AG08396 (cell line): Measurements from ENCODE around the gene GLO1.

ENCODE experiments used
- DNase-seq: peaks from one replicate; pipeline ENCODE4 v3.0.0; 2012; ENCODE audit warnings: low spot score, mixed read lengths

Gene GLO1

DNA sequence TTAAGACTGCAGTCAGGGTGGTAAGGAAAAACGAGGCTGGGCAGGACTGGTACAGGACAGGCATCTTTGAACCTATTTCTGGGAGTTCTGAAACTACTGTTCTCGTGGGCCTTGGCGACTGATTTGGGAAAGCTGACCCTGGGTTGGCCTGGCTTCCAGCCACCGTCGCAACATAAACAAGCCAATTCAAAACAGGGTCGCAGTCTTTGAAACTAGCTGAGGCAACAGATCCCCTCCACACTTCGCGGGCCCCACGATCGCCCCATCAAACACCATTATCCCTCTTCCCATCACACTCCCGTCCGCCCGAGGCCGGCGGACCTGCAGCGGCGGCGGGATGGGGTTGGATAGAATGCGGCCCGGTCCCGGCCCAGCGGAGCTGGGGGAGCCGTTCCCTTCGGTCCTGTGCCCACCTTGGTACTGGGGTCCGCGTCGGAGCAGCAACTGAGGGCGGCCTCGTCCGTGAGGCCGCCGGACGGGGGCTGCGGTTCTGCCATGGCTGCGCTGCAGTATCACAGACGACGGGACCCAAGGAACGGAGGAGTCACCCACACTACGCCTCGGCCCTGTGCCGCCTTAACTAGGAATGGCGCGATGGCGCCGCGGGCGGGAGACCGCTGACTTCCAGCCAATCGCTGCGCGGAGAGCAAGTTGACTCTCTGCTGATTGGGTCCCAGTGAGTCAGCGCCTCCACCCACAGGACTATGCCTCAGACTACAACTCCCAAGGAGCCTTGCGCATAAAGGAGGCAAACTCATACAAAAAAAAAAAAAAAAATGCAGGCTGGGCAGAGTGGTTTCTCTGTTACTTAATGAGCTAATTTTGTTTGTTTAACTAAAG is at the start of gene GLO1:
GLO1 (minus strand) TSS at position 588 of the 840 bp plus-strand sequence; CDS start at position 497, 91 bp downstream.
- peak; percentile 99 for DNase-seq

DNA sequence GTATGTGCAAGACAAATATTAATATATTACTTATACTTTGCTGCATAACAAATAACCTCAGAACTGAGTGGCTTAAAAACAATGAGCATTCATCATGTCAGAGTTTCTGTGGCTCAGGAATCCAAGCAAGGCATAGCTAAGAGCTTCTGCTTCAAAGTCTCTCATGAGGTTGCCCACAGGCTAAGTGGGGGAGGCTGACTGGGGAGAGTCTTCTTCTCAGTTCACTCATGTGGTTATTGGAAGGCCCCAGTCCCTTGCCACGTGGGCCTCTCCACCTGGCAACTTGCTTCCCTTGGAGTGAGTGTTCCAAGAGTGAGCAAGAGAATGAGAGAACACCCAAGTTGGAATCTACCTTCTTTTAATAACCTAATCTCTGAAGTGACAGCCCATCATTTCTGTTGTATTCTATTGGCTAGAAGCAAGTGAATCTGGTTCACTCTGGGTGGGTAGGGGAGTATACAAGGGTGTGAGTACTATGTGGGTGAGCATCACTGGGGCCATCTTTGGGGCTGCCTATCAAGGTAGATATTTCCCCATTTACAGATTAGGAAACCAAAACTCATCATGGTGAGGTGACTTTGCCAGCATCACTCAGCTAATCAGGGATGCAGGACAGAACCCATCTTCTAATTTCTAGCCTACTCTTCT is 48.1 kb upstream of the GLO1 start:
- DNase-seq = no peak

DNA sequence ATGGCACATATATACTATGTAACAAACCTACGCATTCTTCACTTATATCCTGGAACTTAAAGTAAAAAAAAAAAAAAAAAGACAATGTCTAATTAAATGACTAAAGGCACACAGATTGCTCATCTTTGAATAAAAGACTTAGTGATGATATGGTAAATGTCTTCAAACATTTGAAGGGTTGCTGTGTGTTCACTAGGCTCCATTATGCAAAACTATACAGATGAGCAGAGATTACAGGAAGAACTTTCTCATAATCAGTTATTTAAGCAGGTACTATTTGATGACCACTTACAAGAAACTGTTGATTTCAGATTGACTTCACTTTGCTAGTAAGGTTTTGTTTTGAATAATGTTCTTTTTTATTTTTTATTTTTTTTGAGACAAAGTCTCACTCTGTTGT is 46.5 kb upstream of the GLO1 start:
- no peak for DNase-seq

DNA sequence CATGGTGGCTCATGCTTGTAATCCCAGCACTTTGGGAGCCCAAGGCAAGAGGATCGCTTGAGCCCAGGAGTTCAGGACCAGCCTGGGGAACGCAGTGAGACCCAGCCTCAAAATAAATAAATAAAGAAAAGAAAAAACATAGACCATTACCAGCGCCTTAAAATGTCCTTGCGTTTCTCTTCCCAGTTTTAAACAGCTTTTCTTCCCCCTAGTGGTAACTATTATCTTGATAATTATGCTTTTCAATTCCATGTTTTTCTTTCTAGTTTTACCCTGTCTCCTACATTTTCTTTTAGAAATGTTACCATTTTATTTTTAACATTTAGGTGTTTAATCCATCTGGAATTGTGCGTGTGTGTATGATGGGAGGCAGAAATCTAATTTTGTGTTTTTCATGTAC is 36.6 kb upstream of the GLO1 start:
- no peak for DNase-seq

DNA sequence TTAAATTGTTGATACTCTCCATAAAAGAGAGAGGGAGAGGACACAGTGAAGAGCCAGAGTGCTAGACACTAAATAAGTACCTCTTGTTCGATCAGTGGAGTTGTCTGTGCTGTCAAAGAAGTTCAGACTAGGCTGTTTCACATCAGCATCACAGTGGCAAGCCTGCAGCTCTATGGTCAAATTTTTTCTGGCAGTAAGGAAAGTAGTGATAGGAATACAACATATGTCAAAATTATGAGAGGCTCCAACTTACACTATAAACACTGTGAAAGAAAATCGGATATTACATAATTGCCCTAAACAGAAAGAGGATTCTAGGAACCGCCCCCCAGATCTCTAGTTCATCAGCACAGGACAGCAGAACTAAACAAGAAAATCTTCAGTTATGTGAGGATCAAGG is 35.3 kb upstream of the GLO1 start:
- no peak for DNase-seq

DNA sequence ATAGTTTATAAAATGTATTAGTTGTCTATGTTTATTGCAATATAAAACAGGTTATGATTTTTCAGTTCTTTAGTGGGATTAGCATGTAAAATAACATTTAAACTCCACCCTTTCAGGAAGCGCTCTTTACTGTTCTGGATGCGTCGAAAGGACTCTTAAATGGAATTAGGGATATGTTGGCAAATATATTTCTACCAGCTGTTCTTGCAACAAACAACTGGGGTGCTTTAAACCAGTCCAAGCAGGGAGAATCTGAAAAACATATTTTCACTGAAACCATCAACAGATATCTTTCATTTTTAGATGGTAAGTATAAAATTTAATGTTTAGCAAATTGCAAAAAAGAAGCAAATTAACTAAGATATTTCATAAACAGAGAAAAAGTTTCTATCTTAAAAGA is 34.0 kb upstream of the GLO1 start:
- DNase-seq = no peak

DNA sequence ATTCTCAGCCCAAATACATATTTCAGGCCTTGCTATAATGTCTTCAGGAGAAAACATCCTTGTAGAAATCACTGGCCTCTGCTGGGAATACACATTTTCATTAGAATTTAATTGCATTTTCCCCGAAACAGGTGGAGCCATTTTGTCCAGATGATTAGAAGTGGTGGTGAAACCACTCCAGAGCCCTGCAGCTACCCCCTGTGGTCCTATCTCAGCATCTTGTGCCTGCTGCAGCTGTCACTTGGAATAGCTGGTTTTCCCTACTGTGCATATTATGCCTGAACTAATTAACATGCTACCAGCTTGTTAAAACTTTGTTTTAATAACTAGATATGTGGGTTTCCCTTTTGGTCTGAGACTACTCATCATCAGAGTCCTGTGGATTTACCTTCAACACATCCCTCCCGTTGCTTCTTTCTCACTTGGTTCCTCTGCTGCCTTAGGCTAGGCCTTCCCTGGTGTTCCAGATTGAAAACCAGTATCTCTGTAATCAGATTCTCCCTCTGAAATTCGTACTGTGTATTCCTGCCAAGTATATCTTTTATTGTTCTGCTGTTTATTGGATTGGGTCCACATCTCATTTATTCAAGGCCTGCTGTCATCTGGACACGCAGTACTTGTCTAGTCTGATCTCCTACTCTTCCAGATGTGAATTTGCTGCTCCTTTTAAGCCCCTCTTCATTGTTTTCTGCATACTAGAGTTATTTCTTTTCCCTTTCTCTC is 27.4 kb upstream of the GLO1 start:
- DNase-seq = no peak

DNA sequence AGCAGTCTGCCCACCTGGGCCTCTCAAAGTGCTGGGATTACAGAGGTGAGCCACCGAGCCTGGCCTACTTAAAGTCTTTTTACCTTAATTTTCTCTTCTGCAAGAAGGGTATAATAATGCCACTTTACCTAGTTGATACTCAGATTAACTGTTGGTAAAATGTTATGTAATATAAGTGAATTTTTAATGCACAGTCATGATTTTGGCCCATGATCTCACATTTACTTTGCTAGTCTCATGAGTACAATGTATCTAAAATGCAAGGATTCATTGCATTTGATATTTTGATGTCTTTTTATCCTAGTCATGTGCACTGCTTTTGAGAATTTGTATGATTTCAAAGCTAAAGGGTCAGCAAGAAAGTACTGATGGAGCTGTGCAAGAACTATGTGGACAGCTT is 25.3 kb upstream of the GLO1 start:
- no peak for DNase-seq

DNA sequence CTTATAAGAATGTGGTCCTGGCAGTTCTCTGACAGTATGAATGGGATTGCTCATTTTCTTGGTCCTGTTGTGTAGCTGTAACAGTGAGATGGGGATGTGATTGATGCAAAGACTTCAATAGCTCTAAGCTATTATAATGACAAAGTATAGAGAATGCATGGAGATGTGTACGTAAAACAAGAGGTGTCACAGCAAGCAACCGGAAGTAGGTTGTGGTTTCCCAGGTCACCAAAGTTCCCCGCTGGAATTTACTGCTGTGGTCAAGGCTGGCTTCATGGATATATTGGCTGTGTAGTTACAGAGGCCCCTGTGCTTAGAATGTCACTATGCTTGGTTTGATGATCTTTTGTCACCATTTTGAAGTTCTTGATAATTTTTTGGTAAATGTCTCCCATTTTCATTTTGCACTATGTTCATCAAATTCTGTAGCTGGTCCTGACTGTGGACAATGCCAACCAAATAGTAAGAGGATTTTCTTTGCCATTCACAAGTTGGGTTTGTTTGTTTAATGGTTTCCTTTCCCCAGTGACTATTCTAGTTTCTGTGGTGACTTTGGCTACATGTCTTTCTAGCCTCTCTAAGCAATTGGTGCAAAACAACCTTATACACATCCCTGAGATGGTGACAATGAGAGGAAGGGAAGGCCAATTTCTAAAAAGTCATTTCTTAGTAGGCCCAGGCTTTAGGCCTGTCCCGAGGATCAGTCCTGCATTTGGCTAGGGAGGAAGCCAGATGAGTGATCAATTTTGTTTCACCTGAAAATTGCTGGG is 22.7 kb upstream of the GLO1 start:
- DNase-seq = no peak

DNA sequence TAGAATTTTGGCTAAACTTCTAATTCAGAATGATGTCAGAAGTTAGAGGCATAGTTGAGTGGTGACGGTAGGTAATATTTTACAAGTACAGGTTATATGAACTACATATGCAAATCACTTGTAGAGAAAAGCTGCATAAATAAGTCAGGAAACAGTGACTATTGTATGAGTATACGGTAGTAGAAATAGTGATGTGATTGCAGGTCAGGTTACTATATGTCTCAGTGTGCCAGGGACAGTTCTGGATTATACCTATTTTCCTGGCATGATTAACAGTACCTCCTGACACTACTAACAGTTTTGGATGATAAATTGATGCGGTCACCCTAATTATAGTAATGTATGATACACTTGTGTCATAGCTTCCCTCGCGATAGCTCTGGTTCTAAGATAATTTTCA is 21.4 kb upstream of the GLO1 start:
- no peak for DNase-seq

DNA sequence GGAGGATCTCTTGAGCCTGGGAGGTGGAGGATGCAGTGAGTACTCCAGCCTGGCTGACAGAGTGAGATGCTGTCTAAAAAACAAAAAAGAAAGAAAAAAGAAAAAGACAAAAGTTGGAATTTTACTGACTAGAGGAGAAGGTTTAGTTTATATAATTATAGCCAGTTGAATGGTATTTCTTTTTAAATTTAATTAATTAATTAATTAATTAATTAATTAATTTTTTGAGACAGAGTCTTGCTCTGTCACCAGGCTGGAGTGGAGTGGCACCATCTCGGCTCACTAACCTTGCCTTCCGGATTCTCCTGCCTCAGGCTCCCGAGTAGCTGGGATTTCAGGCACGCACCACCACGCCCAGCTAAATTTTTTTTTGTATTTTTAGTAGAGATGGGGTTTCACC is 20.8 kb upstream of the GLO1 start:
- DNase-seq = no peak

DNA sequence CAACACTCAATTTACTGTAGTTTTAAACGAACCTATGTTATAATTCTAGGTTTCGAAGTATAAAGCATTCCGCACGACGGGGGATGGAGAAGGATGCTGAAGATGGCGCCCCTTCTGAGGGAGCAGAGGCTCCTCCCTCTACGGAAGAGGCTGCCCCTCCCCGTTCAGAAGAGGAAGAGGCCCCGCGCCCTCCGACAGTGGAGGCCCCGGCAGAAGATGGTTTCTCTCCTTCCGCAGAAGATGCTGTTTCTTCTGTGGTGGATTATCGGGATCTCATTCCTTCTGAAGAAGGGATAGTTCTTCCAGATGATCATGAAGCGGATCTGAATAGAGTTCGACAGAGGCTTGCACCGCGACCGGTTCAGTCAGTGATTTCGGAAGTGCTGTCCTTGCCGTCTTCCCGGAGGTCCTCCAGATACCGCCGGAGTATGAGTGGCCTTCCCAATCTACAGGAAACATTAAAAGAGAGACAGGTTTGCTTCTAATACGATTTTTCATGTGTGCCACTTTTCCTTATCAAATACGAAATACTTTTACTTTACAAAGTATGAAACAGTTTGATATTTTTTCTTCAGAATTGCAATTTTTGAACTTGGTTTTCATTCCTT is 19.9 kb upstream of the GLO1 start:
- no peak for DNase-seq

DNA sequence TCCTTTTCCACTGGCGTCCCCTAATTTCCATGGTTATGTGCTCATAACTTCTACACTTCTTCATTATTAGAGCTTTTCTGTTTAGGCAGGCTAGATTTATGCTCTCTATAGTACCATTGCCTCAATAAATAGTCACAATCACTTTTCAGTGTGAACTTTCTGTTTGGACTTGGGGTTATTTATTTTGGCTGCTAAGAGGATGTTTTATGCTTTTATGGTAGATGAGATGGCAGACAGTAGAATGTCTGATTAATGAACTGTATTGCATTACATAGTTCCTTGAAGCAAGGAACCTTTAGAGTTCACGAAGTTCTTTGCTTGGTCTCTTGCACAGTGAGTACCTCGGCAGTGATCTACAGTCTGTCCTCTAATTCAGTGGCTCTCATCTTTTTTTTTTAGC is 19.1 kb upstream of the GLO1 start:
- no peak for DNase-seq

DNA sequence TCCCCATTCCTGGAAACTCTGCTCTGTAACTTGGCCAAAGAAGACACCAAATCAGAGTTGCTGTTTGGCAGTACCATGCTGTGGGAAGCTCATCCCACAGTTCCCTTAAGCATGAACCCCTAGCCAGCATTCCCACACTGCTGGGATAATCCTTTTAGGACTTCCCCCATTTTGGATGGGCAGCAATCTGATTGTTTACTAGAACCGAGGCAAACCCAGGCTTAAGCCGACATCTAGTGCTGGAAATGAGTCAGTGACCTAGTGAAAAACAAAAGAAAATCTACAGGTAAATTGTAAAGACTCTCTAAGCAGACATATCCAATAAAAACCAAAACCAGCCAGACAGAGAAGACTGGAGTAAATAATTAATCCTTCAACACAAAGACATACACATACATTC is 17.4 kb upstream of the GLO1 start:
- no peak for DNase-seq

DNA sequence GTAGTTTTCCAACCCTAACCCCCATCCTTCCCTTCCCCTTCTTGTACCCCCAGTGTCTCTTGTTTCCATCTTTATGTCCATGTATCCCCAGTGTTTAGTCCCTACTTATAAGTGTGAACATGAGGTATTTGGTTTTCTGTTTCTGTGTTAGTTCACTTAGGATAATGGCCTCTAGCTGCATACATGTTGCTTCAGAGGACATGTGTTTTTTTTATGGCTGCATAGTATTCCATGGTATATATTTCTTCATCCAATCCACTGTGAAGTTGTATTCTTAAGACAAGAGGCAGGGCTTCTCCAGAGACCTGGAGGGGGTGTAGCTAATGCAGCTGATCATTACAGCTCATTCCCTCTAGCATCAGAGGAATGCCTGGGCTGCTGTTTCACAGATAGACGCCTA is 16.4 kb upstream of the GLO1 start:
- no peak for DNase-seq

DNA sequence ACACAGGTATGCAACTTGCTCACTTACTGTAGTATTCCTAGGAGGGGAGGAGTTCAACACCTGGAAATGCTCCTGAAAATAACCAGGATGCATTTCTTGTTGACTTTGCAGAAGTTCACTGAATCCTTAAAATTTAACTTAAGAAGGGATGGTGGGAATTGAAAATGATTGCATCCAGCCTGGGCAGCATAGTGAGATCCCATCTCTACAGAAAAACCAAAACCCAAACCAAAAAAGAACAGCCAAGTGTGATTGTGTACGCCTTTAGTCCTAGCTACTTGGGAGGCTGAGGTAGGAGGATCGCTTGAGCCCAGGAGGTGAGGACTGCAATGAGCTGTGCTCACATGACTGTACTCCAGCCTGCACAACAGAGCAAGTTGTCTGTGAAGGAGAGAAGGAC is 13.9 kb upstream of the GLO1 start:
- DNase-seq = no peak

DNA sequence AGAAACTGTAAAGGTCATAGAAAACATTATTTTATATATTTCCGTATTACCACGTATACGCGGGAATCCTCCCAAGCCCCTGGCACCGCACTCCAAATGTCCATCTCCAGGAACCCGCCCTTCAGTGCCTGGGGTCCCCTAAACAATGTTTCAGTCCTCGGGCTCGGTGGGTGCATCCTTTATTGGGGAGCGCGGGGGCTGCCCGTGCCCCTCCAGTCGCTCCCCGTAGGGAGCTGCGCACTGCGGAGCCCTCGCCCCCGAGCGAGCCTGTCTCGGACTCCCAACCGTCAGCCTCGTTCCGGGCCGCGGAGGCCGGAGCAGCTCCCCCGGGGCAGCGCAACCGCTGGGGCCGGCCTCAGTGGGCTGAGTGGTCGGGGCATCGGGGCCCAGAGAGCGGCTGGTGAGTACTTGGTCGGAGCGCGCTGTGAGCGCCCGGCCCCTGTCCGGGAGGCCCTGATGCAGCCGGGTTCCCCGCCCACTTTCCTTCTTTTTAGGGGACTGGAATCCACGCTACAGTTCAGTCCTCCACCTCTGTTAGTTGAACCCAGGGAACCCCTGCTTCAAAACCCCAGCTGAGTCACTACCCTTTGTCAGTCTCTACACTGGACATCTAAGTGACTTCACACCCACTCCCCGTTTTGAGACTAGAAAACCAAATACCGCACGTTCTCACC is 12.2 kb upstream of the GLO1 start, which contains the start of gene DNAH8:
DNAH8 (plus strand) TSS at position 296 of the 674 bp plus-strand sequence. CDS start 7,499 bp downstream, outside the sequence.
- no peak for DNase-seq

DNA sequence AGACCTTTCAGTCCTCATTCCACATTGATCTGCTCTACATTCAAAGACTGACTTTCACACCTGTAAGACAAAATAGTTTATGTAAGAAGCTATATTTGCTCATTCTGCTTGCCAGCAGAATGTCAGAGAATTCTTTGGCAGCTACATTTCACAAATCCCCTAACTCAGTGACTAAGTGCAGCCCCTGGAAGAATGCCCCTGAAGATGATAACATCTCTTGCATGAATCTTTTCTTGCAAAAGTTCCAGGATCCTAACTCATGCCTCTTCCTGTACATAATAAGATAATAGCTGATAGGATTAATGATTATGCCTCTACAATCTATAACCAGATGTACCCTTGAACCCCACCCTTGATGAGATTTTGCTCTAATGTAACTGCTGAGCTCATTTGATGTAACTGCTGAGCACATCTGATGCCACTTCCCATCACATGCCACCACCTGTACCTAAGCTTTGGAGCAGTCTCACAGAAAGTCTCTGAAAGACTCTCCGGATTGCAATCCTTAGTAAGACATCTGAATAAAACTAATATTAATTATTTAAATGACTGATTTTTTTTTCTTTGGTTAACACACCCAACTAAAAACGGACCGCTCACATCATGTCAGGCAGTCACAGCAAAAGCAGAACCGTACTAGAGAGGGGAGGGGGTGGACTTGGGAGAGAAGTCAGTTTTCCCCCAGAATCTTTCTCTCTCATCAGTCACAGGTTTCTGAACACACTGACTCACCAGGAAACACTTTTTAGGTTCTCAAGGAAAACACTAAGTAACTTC is 11.5 kb upstream of the GLO1 start:
- no peak for DNase-seq

DNA sequence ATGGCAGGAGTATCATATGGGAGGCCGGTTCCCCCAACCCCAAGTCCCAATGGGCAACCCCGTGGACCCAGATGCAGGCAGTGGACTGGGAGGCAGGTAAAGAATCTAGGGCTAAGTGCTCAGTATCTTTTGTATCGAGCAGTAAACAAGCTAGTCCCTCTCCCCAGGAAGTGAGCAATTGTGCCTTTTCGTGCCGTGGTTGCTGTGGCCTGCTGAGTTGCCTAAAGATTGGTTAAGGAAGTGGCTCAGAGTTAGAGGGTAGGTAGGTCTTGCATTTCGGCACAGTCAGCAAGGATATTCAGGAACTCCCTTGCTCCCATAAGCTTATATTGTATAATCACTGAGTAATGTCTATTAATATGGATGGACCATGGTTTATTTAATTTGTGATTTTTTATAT is 10.9 kb upstream of the GLO1 start:
- DNase-seq = no peak

DNA sequence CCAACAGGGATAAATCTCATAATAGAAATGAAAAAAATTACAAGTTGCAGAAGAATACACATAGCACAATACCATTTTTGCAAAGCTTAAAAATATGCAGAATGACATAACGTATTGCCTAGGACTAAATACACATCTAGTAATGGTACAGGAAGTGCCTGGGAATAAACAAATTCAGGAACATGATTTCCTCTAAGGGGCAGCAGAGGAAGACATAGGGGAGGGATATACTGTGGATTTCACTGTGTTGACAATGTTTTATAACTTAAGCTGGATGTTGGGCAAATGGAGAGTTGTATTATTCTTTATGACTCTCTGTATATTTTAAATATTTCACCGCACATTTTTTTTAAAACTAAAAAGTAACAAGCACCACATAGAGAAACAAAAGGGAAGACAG is 5.6 kb upstream of the GLO1 start:
- no peak for DNase-seq
